DMS114 treated with DMSO at 0.1 percent for 48 hours (cell line): ENCODE data around the gene SRM.
"Not testable (repeated sequence)": the region's sequence is repeated elsewhere in the genome, so short reads cannot be mapped to it uniquely, and the experiment has no call there.

Source experiments
- DNase-seq: peaks from one replicate; lab custom pipeline; 2025; ENCODE audit not compliant: unreplicated experiment; lab: John Stamatoyannopoulos, UW

The SRM gene

GRCh38 chr1:11023201-11023600 is 36.6 kb downstream of the SRM start:
- no peak for DNase-seq

GRCh38 chr1:11019971-11020370 is 39.8 kb downstream of the SRM start:
- no peak for DNase-seq

GRCh38 chr1:11019358-11019757 is 40.5 kb downstream of the SRM start:
- DNase-seq = not testable (repeated sequence)

- DNase-seq = peak; percentile 21
These were observed 46.7 kb downstream of the SRM start for GRCh38 chr1:11013160-11013531.

- peak; percentile 82 for DNase-seq
These were observed 47.3 kb downstream of the SRM start, which contains the start of gene TARDBP for GRCh38 chr1:11012260-11013159. Gene TARDBP, plus strand, starts transcription at chr1:11012654. Its CDS starts 1,074 bp downstream, at chr1:11013728.
